HG03558 (cell line): ENCODE measurements around the gene PRR12.

Experiments used
- ATAC-seq: cut with Tn5 transposase; IDR thresholded peaks from one replicate; pipeline ENCODE4 v1.9.1; 2021; ENCODE audit warnings: moderate number of reproducible peaks; ENCODE audit not compliant: unreplicated experiment; ENCODE audit errors: extremely low read depth

PRR12 gene, protein sequence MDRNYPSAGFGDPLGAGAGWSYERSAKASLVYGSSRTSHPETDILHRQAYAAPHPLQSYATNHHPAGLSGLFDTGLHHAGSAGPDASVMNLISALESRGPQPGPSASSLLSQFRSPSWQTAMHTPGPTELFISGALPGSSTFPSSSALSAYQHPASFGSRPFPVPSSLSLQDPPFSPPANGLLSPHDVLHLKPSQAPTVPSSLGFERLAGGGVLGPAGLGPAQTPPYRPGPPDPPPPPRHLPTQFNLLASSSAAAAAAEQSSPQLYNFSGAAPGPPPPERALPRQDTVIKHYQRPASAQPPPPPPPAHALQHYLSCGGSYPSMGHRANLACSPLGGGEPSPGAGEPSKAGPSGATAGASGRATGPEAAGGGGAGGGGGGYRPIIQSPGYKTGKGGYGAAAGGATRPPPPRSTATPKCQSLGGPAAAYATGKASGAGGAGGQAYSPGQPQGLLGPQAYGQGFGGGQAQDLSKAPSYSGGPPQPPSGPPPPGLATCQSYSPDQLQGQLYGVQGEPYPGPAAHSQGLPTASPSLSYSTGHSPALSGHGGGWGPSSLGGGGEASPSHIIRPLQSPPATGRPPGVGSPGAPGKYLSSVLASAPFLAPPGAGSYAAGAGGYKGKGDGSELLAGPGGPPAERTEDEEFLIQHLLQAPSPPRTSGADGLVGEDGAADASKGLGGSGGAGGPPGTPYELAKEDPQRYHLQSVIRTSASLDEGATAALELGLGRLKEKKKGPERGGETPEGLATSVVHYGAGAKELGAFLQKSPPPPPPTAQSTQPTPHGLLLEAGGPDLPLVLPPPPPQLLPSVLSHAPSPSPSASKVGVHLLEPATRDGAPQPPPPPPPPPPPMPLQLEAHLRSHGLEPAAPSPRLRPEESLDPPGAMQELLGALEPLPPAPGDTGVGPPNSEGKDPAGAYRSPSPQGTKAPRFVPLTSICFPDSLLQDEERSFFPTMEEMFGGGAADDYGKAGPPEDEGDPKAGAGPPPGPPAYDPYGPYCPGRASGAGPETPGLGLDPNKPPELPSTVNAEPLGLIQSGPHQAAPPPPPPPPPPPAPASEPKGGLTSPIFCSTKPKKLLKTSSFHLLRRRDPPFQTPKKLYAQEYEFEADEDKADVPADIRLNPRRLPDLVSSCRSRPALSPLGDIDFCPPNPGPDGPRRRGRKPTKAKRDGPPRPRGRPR (N-terminal part only)

DNA sequence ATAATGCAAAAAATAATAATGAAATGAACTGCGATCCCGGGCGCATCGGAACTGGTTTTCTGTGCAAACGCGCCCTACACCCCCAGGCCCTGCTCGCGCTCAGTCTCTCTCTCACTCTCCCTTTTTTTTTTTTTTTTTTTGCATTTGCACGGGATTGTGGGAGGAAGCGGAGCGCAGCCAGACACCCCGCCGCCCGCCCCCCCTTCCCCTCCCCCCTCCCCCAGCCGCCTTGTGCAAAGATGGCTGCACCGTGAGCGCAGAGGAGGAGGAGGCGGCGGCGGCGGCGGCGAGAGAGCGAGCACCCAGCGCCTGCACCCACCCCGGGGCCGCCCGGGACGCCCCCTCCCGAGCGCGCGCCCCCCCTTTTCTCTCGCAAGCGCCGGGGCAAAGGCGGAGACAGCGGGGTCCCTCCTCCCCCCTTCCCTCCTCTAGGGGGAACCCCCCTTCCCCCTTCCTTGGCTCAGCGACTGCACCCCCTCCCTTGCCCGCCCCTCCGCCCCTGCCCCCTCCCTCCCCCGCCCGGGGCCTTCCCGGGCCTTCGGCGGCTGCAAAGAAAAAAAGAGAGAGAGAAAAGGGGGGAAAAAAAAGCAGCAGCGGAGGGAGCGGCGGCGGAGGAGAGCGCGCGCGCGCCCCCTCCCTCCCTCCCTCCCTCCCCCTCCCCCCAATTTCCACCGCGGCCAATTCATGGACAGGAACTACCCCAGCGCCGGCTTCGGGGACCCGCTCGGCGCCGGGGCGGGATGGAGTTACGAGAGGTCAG is at the start of gene PRR12:
PRR12 (plus strand) TSS at position 212 of the 760 bp plus-strand sequence; CDS start at position 685, 473 bp downstream.
- no peak for ATAC-seq

DNA sequence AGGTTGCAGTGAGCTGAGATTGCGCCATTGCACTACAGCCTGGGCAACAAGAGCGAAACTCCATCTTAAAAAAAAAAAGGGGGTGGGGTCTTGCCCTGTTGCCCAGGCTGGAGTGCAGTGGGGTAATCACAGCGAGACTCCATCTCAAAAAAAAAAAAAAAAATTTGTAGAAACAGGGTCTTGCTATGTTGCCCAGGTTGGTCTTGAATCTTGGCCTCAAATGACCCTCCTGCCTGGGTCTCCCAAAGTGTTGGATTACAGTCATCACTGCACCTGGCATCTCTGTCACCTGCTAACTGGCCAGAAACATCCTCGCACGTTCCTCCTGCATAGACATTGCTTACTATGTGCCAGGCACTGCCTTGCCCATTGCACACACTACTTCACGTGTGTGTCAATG is 49.1 kb upstream of the PRR12 start:
- no peak for ATAC-seq

DNA sequence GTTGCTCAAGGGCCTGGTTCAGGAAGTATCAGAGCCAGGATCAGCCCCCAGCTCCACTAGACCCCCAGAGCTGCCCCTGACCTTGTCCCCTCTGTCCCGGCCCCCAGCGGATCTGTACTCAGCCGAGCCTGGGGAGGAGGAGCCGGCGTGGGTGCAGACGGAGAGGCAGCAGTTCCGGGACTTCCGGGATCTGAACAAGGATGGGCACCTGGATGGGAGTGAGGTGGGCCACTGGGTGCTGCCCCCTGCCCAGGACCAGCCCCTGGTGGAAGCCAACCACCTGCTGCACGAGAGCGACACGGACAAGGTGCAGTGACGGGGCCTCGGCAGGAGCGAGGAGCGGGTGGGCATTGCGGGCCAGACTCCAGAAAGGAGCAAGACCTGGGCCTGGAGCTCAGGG is 48.5 kb upstream of the PRR12 start:
- ATAC-seq = no peak

DNA sequence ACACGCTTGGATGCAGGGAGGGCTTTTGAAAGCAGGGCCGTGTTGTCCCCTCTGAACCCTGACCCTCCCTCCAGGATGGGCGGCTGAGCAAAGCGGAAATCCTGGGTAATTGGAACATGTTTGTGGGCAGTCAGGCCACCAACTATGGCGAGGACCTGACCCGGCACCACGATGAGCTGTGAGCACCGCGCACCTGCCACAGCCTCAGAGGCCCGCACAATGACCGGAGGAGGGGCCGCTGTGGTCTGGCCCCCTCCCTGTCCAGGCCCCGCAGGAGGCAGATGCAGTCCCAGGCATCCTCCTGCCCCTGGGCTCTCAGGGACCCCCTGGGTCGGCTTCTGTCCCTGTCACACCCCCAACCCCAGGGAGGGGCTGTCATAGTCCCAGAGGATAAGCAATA is 48.0 kb upstream of the PRR12 start:
- ATAC-seq = no peak

DNA sequence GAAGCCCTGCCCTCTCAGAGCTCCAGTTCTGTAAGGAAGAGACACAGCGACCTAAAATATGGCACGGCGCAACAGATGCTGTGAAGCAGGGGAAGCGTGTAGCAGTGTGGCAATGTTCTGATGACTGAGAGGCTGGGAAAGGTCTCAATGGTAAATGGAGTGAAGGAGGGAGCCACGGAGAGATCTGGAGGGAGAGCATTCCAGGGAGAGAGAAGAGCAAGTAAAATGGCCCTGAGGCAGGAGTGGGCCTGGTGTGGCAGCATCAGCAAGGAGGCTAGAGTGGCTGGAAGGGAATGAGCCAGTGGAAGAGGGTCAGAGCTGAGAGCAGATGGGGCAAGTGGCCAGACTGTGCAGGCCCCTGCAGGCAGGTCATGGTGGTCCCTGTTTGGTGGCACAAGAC is 46.8 kb upstream of the PRR12 start:
- no peak for ATAC-seq

DNA sequence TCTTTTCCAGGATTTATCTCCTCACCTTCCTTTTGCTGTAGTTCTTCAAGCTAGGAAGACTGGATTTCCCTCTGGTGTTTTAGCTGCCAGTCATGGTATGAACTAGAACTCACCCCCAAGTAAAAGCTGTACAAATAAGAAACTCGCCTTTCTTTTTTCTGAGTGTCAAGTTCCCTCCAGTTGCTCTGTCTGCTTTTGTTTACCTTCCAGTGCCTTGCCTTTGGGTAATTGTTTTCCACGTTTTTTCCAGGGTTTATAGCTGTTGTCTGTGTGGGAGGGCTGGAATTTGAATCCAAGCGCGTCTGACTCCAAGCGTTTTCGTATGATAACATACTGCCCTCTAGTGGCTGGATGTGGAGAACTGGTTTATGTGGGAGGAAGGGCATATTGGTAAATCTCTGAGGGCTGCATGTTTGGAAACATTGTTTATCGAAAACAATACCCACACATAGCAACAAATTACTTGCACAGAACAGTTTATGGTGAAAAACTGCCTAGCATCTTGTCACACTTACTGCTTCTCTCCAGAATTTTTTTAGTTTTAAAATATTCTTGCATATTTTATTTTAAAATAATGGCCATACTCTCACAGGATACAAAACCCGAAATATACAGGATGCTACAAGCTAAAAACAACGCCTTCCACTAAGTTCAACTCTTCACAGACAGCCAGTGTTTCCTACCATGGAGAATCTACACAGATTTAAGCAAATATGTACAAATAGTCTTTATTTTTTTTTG is 44.0 kb upstream of the PRR12 start:
- ATAC-seq = no peak

DNA sequence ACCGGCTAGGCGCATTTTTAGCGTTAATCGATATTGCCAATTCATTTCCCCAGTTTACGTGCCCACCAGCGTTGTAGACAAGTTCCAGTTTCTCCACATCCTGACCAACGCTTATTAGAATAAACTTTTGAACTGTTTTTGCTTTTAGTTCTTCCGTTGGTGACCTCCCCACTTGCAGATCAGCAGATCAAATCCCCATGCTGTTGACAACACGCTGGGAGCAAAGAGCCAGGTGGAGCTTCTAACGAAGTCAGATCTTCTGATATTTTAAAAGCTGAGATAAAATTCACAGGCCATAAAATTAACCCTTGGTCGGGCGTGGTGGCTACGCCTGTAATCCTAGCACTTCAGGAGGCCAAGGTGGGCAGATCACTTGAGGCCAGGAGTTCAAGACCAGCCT is 41.9 kb upstream of the PRR12 start:
- no peak for ATAC-seq

DNA sequence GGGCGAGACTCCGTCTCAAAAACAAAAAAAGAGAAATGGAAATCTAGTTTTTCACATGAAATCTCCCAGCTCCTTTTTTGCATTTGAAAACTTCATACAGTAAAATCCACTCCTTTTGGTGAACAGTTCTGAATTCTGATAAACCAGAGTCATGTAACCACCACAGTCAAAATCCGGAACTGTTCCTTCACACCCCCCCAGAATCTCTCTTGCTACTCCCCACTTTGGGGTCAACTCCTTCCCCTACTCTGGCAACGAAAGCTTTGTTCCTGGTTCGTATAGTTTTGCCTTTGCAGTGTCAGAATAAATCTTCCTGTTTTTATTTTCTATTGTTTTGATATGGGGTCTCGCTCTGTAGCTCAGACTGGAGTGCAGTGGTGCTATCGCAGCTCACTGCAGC is 39.5 kb upstream of the PRR12 start:
- no peak for ATAC-seq

DNA sequence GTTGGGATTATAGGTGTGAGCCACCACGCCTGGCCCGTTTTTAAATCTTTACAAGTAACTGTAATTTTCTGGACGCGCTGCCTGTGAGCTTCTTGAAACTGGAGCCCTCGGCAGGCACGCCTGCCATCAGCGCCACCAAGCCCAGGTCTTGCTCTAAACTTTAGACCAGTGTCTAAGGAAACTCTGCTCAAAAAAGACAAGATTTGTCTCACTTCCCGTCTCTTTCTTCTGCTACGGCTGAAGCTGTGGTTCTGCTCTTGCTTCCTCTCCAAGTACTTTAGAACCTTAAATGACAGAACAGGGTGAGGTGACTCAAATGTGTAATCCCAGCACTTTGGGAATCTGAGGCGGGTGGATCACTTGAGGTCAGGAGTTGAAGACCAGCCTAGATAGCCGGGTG is 38.2 kb upstream of the PRR12 start:
- ATAC-seq = no peak

DNA sequence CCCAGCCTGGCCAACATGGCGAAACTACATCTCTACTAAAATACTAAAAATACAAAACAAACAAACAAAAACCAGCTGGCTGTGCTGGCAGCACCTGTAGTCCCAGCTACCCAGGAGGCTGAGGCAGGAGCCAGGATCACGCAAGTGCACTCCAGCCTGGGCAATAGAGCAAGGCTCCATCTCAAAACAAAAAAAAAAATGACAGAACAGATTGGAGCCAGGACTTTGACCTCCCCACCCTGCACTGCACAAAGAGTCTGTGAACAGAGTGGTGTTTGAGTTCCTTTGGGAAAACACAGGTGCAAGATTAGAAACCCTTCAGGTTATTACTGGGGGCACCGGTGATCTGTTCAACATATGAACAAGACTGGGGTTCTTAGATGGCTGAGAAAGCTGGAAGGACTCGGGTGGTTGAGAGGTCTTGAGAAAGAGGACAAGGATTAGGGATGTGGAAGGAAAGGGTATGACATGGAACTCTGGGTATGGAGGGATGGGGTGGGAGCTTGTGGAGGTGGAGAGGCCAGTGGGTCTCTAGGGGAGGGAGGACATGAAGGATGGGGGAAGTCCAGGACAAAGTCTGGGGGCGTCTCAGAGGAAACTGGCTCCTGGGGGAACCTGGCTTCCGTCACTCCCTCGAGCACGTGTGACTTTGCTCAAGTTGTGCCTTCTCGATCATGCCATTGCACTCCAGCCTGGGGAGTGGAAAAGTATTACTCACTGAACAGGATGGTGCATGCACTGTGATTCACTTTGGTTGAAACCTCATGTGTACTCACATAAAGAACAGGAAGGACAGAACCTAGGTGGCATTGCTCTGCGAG is 37.3 kb upstream of the PRR12 start:
- ATAC-seq = no peak

DNA sequence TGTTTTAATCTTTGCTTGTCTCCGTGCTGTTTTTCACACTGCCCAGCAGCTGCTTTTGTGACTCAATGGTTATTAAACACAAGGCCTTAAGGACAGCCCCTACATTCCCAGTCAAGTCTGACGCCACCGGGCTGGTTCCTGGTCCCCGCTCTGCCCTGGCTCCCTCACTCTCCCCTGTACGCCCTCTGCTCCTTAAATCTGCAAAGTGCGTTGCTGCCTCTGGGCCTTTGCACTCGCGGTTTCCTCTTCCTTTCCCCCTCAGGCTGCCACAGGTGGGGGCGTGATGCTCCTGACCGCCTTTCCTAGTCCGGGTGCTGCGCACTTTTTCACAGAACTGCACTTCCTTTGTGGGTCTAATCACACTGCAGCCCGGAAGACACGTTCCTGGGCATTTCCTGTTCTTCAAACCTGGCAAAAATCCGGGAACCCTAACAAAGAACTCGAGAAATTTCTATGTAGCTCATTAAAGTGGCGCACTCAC is 36.2 kb upstream of the PRR12 start:
- ATAC-seq = no peak

DNA sequence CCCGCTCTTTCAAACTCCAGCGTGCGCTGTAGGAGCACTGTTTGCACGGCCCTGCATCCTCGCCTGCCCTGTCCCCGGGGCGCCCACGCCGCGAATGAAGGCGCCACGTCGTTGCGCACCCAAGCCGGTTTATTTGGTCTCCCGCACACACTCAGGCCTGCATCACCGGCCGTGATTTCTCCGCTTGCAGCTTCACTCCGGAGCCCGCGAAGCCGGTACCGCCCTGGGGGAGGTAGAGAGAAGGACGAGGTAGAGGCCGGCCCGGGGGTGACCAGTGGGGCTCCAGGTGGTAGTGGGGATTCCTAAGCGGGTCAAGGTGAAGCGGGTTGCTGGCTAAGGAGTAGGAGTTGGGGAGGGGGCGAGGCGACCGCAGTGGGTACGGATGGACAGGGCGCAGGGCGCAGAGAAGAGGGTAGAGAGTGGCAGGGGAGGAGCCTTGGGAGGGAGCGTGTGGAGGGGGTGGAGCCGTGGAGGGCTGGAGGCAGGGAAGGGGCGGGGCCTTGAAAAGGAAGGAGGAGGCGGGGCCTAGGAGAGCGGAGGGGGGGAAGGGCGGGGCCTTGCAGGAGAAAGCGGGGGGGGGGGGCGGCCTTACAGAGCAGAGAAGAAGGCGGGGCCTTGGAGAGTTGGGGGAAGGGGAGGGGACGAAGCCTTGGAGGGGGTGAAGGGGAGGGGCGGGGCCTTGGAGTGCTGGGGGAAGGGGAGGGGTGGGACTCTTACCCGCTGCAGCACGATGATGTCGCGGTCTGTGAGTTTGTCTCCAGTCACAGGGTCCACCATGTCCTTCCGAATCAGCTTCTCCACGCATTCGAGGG is 35.2 kb upstream of the PRR12 start:
- no peak for ATAC-seq

DNA sequence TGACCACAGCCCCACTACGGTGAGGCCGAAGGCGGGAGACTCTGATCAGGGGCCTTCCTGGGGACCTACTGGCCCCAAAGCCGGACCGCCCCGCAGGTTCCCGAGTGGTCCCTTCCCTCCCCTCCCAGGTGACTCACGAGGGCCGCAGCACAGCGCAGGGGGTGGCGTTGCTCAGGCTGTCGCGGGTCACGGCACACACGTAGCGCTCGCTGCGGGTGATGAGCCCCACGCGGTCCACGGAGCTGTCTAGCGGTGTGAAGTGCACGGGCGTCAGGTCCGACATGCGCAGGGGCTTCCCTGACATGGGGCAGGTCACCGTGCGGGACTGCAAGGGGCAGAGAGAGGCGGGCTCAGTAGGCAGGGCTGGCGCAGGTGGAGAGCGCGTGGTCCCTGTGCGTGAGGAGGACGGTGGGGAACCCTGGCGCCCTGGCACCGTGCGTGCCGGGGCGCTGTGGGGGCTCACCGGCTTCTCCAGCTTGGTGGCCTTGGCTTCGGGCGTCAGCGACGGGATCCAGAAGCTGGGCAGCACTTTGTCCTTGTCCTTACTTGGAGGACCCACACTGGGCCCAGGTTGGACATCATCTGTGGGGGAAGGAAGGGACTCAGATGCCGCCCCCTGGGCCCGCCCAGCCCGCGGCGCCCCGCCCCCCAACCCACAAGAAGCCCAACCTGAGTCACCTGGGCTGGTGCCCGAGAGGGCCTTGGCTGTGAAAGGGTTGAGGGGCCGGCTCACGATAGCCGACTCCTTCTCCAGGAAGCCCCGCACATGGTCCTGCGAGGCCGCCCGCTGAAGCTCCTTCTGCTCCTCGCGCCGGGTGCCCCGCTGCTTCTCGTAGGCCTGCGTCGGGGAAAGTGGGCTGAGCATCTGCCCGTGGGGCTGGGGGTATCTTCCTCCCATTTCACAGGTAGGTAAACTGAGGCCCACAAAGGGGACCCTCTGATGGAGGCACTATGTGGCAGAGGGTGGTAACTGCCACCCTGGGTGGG is 34.3 kb upstream of the PRR12 start:
- ATAC-seq = no peak

DNA sequence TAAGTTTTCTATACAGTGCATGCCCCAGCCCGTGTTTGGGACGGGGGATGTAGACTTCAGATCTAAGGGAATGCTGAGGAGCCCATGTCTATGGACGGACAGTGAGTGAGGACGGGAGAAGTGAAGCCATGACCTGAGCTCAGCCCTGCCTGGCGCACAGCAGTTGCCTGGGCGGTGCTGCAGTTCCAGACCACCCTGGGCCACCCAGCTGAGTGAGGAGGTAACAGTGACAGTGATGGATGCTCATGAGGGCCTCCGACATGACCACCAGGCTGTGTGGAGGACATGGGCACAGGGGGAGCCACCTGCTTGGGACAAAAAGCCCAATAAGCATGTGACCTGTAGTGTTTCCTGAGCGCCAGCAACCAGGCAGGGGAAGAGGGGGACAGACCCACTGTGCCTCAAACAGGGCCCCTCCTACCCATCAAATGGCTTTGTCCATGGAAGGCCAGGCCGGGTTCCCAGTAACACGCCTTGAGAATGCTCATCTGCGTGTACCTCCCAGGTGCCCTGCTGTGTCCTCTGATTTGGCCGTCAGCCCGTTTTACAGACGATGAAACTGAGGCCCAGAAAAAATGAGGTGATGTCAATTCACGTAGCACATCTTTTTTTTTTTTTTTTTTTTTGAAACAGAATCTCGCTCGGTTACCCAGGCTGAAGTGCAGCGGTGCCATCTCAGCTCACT is 33.2 kb upstream of the PRR12 start:
- no peak for ATAC-seq

DNA sequence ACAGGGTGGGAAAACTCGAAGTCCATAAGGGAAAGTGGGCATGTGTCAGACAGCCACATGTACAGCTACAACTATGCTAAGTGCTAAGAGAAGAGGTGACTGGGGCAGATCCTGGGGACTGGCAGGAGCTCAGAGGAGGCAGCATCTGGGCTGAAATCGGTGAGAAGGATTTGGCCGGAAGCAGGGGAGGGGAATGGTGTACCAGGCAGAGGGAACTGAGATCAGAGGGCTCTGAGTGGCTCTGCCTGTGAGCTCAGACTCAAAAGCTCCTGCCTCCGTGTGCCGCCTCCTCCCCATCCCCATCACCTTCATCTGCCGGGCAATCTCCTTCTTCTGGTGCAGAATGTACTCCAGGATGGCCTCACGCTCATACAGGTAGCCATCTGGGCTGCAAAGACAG is 32.4 kb upstream of the PRR12 start:
- no peak for ATAC-seq

DNA sequence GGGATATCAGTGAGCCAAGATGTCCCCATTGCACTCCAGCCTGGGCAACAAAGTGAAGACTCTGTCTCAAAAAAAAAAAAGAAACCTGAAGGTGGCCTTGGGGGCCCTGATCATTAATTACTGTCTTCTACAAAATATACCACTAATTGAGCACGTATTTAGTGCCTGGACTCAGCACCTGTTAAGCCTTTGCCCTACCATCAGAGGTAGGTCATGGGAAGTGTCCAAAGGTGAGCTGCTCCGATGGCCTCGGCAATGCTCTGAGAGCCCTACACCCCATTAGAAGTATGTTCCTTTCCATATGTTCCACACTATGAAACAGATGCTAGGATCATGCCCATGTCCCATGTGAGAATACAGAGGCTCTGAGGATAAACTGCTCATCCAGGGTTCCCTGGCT is 31.5 kb upstream of the PRR12 start:
- no peak for ATAC-seq
